Right ventricle myocardium superior (tissue), 1 donor: Measurements from ENCODE around the gene KIF2C. TPM values are rescaled to one million over a fixed set of nuclear protein-coding genes. Genes with fewer than 3 reads are reported as not detected.
"Not testable (repeated sequence)": the region's sequence is repeated elsewhere in the genome, so short reads cannot be mapped to it uniquely, and the experiment has no call there.

ENCODE experiments used
- ATAC-seq: fragments of 200-7000 bp; cut with Tn5 transposase; one replicate; pipeline ENCODE4 v1.9.1; 2020; ENCODE audit warnings: mild to moderate bottlenecking; ENCODE audit not compliant: poor library complexity
- DNase-seq: peaks from one replicate; pipeline ENCODE4 v3.0.0-alpha.2; 2020
- intact Hi-C: fragments of 100-400 bp; cut with DNase I; formaldehyde crosslinking; loops from one replicate; pipeline ENCODE4 v1.11.2; 2022
- total RNA-seq: library from RNA; stranded (reverse); fragmentation: NEBNext Ultra II Directional; extraction: Animal tissue kit (Norgen Biotek cat#: 25700); gene quantifications from one replicate; pipeline ENCODE4 v1.2.1, GENCODE V29; 2021
- donor health status: DM: no; HTN: yes; CAD: no; lungs with severe emphysema.

The KIF2C gene
- total RNA-seq, 1 donor from 2014 or later: 1.00 TPM

GRCh38 chr1:44806704-44807363, 67.2 kb downstream of the KIF2C start, which contains the start of gene DYNLT4:
Gene DYNLT4 (minus strand): TSS chr1:44807351. CDS start chr1:44806668, 683 bp downstream.
- intact Hi-C loops: no loop called here
- ATAC-seq (no peak), DNase-seq (peak; percentile 43)

GRCh38 chr1:44807364-44808062, 67.9 kb downstream of the KIF2C start:
- intact Hi-C loops: no loop called here
- peak; percentile 83 for ATAC-seq
- DNase-seq: peak; percentile 98

GRCh38 chr1:44808063-44808937, 68.7 kb downstream of the KIF2C start, which contains the start of gene BTBD19:
Gene BTBD19 (plus strand): TSS chr1:44808523. CDS start chr1:44808821, 298 bp downstream.
- peak; percentile 61 for ATAC-seq
- intact Hi-C loops: no loop called here
- DNase-seq: peak; percentile 92

- ATAC-seq (no peak), DNase-seq (peak; percentile 73)
- intact Hi-C loops: no loop called here
These were observed 69.6 kb downstream of the KIF2C start for GRCh38 chr1:44808938-44809917.

- intact Hi-C loops: no loop called here
- no peak for ATAC-seq
- DNase-seq: peak; percentile 85
These were observed 70.6 kb downstream of the KIF2C start for GRCh38 chr1:44810101-44810761.

- ATAC-seq, intact Hi-C loops: not testable (repeated sequence)
- peak; percentile 30 for DNase-seq
These were observed 71.1 kb downstream of the KIF2C start for GRCh38 chr1:44810762-44811105.

GRCh38 chr1:44811234-44811633, 71.6 kb downstream of the KIF2C start:
- DNase-seq: no peak
- intact Hi-C loops: no loop called here
- no peak for ATAC-seq

GRCh38 chr1:44812822-44813543, 73.3 kb downstream of the KIF2C start:
- ATAC-seq (peak; percentile 16), DNase-seq (no peak)

GRCh38 chr1:44815926-44816325, 76.3 kb downstream of the KIF2C start:
- intact Hi-C loops, DNase-seq, ATAC-seq: not testable (repeated sequence)

More at GRCh38 chr1:44812822-44813543, 73.3 kb downstream of the KIF2C start:
- intact Hi-C loops: no loop called here

- intact Hi-C loops: no loop called here
- DNase-seq: no peak
- no peak for ATAC-seq
These were observed 77.7 kb downstream of the KIF2C start for GRCh38 chr1:44817307-44817706.

Other genes starting within 250 kb of the KIF2C start
- gene TMEM53, start 65.4 kb upstream of the KIF2C start, total RNA-seq: 8.1 TPM
- gene ARMH1, start 65.1 kb upstream of the KIF2C start, total RNA-seq: 0.83 TPM
- not detected for gene RNU5D-1, start 8.7 kb upstream of the KIF2C start, total RNA-seq
- gene RPS8, start 35.7 kb downstream of the KIF2C start, total RNA-seq: 674 TPM
- not detected for gene BEST4, start 48.3 kb downstream of the KIF2C start, total RNA-seq
- gene PLK3, start 60.5 kb downstream of the KIF2C start, total RNA-seq: 6.2 TPM
- 1.1 TPM for gene DYNLT4, start 67.5 kb downstream of the KIF2C start, total RNA-seq
- 1.9 TPM for gene BTBD19, start 68.7 kb downstream of the KIF2C start, total RNA-seq
- gene PTCH2, start 103.4 kb downstream of the KIF2C start, total RNA-seq: 0.30 TPM
- gene EIF2B3, start 246.8 kb downstream of the KIF2C start, total RNA-seq: 45.0 TPM